Globus pallidus (tissue), 1 donor: ENCODE measurements around the gene CCSER1.
"Not testable (repeated sequence)": the region's sequence is repeated elsewhere in the genome, so short reads cannot be mapped to it uniquely, and the experiment has no call there.

Experiments used
- DNase-seq: peaks from one replicate; pipeline ENCODE4 v3.0.0-alpha.2; 2015; ENCODE audit warnings: low spot score

CCSER1 gene

DNA sequence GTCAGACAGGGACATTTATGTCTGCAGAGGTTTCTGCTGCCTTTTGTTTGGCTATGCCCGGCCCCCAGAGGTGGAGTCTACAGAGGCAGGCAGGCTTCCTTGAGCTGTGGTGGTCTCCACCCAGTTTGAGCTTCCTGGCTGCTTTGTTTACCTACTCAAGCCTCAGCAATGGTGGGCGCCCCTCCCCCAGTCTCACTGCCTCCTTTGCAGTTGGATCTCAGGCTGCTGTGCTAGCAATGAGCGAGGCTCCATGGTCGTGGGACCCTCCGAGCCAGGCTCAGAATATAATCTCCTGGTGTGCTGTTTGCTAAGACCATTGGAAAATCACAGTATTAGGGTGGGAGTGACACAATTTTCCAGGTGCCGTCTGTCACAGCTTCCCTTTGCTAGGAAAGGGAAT lies 578.3 kb downstream of the CCSER1 start:
- not testable (repeated sequence) for DNase-seq

DNA sequence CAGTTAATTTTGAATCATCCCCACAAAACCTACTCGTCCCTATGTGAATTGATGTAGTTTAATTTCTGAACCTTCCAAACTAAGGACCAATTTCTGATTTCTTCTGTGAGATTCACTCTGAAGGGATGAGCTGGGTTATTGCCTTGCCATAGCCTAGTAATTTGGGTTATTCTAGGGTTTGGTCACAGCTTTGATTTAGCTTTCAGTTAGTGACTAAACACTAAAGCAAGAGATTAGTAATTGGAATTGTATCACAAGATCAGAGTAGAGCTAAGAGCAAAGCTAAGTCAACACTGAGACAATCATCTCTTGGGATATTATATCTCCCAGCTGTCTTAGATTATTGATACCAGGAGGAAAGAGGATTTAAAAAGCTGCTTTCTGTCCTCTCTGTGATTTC lies 588.0 kb downstream of the CCSER1 start:
- DNase-seq = no peak

DNA sequence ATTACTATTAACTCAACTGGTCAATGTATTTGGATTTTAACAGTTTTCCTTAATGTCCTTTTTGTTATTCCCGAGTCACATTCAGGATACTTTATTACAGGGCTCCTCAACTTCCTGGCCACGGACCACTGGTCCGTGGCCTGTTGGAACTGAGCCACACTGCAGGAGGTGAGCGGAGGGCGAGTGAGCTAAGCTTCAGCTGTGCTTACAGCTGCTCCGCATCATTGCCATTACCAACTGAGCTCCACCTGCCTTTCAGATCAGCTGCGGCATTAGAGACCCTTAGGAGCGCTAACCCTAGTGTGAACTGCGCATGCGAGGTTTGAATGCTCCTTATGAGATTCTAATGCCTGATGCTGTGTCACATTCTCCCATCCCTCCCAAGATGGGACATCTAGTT lies 591.7 kb downstream of the CCSER1 start:
- no peak for DNase-seq

DNA sequence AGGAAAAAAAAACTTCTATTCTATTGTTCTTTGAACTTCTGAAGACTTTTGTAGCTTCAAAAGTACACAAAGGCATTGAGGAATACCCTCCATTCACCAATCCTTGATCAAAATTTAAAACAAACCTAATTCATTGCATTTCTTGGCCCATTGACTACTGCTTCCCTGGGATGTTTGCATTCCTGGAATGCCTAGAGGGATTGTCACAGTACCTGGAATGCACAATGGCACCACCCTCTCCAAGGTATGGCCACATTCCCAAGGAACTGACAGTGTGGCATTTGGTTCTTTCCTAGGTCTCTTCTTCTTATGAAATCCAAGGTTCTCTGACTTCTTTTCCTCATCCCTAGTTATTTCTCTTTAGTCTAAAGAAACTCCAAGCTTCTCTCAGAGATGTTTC lies 600.7 kb downstream of the CCSER1 start:
- no peak for DNase-seq

DNA sequence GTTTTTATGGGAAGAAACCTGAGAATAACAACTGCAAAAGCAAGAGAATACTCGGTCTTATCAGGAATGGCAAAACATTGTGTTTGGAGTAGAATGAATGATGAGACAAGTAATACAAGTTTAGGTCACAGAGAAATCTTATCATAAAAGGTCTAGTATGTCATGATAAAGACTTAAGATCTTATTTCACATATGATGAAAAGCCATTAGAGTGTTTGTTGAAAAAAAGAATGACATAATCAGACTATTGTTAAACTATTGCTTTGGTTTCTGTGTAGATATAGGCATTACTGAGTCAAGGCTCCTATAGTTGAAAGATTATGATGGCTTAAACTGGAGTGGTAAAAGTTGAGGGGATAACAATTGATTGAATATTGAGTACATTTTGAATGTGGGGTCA lies 603.6 kb downstream of the CCSER1 start:
- DNase-seq = no peak

DNA sequence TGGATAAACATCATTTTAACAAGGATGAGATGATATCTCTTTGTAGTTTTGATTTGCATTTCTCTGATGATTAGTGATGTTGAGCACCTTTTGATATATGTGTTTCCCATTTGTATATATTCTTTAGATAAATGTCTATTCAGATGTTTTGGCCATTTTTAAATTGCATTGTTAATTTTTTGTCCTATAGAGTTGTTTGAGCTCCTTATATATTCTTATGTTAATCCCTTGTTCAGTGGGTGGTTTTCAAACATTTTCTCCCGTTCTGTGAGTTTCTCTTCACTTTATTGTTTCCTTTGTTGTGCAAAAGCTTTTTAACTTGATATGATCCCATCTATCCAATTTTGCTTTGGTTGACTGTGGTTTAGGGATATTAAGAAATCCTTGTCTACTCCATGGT lies 606.0 kb downstream of the CCSER1 start:
- DNase-seq = no peak

DNA sequence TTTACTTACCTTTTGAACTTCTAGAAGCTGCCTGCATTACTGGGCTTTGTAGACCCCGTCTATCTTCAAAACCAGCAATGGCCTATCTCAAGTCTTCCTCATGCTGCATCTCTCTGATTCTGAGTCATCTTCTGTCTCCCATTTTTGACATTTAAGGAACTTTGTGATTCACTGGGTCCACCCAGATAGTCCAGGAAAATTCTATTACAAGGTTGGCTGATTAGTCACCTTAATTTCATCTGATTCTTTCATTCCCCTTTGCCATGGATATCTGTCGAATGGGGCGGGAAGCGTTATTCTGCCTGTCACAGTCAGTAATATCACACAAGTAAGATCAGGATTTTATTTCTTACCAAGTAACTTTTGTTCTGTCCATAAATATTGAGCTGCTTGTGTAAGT lies 618.0 kb downstream of the CCSER1 start:
- DNase-seq = no peak

DNA sequence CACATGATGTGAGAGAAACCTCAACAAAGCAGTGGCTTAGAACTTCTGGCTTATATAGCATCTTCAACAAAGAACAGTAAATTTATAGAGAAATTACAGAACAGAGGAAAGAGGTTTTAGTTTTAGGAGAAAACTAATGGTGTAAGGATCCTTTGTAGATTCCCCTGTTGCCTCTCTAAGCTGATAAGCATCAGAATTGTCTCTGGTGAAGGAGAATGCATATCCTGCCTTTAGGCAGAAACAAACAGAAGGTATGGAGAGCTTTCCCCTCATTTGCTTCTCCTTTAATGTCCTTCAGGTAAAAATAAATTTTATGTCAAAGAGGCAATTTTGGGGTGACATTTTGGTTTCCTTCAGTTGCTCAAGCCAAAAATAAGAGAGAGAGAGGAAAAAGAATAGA lies 625.9 kb downstream of the CCSER1 start:
- DNase-seq = no peak

DNA sequence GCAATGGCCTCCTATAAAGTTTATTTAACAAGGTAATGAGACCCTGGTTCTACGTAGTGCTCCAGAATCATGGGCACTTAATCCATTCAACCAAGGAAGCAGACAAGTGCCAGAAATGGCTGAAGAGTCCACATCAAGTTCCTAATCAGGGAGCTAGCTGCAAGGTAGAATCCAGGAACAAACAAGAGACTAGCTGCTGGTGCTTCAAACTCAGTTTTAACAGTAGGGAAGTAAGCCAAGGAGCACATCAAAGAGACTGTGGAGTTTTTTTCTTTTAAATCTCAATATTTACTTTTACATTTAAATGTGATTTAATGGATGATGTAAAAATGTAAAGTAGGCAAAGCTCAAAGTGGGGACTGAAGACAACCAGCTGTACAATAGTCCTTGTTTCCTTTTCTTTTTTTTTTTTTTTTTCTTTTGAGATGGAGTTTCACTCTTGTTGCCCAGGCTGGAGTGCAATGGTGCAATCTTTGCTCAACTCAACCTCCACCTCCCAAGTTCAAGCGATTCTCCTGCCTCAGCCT lies 630.4 kb downstream of the CCSER1 start:
- no peak for DNase-seq

DNA sequence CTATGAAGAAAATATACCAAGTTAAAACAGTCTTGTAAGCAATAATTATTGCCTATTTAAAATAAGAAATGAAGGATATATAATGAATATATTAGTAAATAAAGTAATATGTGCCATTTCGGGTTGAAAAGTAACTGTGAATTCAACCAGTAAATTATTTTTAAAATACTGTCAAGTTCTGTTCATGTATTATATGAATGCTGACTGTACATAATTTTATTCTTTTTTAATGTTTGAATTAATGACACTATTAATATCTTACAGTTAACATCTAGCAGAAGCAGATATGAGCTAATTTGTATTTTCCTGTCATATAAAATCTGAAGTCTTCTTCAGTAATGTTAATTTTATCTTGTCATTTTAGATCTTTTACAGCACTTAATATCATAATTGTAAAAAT lies 632.9 kb downstream of the CCSER1 start:
- no peak for DNase-seq

DNA sequence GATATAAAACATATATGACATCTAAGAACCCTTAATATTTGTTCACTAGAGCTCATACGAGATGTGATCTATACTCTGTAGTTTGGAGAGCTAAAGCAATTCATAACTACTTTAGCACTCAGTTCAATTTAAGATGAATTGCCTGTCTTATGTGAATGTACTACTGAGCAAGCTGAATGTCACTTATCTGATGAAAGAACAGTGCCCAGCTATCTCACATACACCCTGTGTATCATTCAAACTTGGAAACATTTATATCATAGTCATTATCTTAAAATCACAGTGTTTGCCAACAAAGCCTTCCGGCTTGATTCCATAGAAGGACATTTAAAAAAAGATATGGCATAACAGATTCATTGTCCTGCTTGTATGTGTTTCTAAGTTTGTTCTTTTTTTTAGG lies 639.6 kb downstream of the CCSER1 start:
- no peak for DNase-seq

DNA sequence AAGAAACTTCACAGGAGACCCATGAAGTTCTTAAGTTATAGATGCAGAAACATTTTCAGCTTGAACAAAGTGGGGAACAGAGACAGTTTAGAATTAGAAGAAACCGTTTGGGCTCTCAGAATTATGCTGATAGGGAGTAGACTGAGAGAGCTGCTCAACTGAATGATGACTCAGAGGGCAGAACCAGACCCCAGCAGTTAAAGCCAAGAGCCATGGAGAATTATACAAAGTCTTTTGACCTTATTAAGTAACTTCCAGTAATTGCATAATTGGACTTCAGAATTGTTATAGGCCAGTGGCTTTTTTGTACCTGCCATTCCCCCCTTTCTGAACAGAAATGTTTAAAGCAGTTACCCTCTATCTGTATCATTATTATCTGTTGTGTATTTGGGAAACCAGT lies 642.1 kb downstream of the CCSER1 start:
- no peak for DNase-seq

DNA sequence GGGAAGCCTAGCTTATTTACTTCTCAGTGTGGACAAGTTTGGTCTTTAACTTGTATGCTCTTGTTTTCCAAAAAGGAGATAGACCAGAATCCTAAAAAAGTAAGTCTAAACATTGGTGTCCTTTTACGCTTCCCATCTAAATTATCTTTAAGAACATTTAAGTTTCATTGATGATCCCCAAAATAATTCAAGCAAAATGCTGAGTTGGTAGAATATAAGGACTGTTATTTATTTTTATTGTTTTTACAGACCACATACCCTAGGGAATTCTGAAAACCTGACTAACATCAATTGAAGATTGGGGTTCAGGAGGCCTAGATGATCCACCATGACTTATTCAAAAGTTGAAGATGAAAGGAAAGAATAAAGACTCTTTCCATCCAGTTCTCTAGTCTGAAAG lies 653.0 kb downstream of the CCSER1 start:
- DNase-seq = no peak

DNA sequence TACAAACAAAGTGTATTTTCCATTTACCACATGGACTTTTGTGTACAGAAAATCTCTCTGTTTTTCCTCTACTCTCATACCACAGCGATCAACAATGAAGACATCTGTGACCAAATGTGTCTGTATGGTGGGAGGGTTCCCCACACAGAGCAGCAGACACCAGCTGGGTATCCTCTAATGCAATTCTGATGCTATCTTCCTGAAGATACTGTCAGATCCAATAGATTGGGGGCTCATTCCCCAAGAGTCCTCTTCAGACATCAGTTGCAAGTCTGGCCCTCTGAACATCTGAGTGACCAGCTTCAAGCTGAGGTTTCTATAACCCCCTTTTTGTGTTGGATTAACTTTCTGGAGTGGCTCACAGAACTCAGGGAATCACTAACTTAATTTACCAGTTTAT lies 659.4 kb downstream of the CCSER1 start:
- DNase-seq = no peak

DNA sequence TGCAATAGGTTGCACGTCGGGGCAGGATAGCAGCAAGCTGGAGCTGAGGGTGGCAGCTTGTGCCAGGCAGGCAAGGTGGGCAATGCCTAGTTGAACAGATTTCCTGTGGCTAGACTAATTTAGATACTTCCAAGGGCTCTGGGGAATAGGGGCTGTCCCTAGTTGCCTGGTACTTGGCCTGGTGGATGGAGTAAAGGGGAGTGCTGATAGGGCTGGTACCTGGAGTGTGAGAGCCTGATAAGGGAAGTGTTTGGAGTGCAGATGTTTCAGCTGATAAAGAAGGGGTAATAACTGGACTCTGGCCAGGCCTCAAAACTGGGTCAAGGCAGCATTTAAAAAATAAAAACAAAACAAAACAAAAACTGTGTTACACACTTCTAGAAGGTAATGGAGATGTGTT lies 665.5 kb downstream of the CCSER1 start:
- no peak for DNase-seq

DNA sequence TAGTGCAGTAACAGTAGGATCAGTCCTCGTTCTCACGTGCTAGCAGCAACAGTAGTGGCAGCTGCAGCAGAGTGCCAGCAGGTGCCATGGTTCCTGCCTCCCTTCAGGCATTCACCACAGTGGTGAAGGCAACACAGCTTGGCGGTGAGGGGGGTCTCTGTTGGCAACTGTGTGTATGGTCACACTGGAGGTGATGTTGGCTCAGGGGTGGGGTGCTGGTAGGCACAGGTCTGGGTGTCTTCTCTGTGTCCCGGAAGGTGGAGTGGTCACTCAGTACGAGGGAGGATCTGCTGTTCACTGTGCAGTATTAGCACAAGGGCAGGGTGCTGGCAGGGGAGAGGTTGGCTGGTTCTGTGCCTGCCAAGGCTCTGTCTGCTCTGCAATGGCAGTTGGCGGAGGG lies 671.8 kb downstream of the CCSER1 start:
- DNase-seq = no peak

DNA sequence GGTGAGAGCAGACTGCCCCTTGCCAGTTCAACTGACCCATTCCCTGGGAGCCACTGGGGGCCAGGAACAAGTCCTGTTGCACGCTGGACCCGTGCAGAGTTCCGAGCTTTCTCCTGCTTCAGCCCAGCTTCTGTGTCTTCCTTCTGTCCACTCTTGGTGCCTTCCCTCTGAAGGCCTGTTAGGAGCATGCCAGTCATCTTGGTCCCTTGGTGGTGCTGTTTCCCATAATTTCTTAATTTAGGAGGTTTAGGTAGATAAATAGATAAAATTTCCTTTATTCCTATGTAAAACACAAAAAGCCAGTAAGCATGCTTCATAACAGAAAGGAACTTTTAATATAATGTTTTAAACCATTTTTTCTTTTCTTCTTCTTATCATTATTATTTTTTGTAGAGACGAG lies 672.7 kb downstream of the CCSER1 start:
- no peak for DNase-seq

DNA sequence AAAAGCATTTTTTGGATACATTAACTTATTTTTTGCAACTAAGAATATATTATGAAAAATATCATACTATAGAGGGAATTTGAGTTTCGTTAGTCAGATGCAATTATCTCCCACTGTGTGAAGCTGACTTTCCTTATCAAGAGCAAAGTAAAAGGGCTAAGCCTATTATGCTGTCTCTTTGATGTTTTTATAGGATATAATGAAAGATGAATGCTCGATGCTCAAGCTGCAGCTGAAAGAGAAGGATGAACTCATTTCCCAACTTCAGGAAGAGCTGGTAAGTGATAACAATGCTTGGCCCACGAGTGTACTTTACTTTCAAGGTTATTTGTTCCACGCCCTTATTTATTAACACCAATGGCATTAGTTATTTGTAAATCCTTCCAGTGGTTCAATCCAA lies 688.4 kb downstream of the CCSER1 start:
- no peak for DNase-seq

DNA sequence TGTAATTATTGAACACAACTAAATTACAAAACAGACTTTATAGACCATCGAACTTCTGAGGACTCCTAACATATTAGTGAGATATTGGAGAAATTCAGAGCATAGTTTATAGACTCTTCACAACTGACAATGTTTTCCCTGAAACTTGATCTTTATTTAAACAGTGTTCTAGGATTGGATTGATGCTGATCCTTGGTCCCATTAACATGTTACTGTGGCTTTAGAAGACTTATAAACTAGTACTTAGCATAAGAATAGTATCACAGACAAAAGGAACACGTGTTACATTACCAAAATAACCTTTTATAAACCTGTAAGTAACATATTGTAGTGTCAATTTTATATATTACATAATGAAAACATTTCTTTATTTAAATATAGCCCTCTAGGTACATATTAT lies 689.6 kb downstream of the CCSER1 start:
- DNase-seq = no peak

DNA sequence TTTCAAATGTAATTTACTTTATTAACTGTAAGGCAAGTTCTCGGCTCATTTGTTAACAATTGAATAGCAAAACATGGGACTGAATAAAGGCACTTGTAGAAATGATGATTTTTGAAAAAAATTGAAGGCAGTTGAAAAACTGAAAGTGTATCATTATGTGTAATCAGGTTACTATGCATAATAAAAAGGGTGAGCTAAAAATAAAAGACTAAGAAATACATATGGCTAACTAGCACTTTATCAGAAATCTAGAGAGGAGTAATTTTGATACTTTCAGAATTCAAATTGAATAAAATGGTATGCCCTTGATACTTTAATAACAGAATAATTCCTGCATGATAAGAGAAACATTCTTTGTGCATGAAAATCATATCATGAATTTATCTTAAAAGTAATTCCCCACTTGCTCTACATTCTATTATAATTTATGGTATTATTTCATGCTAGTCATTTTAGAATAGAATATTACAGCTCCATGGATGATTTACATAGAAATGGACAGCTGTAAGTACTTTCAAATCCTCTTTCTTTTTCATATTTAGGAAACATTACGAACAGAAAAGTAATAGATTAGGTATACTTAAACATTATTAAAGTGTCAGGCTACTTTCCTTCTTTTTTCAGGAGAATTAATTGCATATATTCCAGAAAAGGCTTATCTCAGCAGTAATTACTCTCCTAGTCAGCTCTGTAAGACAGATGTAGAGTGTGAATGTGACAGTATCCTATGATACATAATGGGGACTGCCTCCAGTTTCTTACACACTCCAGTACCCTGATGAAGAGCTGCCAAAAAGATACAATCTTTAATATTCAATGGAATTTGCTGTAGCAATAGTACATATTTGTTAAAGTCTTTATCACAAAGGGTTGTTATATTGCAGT lies 697.3 kb downstream of the CCSER1 start:
- no peak for DNase-seq

DNA sequence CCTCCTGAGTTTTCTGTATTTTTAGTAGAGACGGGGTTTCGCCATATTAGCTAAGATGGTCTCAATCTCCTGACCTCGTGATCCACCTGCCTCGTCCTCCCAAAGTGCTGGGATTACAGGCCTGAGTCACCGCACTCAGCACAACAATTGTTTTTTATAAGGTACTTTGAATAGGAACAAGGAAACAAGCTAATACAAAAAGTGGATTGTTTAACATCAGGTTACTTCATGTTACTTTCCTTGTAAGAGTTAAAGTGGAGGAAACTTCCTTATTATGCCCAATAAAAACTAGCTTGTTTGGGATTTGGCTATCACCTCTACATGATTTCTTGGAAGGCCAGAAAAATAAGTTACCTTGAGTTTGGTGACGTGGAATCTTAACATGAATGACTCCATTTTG lies 698.7 kb downstream of the CCSER1 start:
- DNase-seq = no peak

DNA sequence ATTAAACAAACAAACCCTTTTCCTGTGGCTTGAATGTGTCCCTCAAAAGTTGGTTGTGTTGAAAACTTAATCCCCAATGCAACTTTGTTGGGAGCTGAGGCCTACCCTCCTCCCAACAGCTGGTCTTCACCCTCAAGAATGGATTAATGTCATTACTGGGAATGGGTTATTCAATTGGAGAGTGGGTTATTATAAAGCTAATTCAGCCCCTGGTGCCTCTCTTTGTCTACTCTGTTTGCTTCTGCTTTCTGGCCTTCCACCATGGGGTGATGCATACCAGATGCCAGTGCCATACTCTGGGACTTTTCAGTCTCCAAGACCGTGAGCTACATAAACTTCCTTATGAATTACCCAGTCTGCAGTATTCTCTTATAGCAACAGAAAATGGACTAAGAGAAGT lies 706.5 kb downstream of the CCSER1 start:
- DNase-seq = no peak

DNA sequence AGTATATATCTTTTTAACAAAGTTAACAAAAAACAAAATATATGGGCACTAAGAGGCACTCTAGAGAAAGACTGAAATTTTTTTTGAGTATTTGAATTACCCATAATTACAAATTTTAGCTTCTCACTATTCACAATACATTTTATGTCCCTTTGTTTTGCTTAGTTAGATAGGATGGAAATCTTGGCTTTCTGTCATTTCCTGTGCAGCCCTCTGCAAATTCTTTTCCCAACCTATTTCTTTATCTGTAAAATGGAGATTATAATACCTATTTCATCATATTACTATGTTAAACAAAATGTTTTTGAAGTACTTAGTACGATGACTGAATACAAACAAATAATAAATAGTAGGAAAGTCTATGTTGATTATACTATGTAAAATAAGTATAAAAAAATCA lies 710.0 kb downstream of the CCSER1 start:
- no peak for DNase-seq

DNA sequence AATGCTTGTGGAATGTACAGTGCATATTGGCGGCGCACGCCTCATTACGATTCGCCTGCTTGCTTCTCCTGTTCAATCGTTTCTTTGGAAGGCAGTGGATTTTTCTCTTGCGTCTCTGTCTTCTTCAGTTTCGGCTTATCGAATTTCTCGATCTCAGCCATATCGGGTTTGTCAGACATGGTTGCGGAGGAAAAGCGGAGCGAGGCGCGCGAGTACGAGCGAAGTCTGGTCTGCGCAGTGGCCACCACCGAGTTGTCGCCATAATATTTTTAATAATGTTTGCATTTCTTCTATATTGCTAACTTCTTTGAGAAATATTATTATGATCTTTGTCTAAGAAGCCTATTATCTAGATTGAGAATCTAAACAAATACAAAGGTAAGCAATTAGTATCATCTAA lies 711.7 kb downstream of the CCSER1 start:
- DNase-seq = not testable (repeated sequence)
